Measurements from ENCODE around the gene SPATA3. TPM values are rescaled to one million over a fixed set of nuclear protein-coding genes. Genes with fewer than 3 reads are reported as not detected.

SPATA3 gene
- total and polyA plus RNA-seq, 2 experiments from 2014 or later: not detected

- H3K4me1 ChIP-seq (ENCODE audit: insufficient read depth): no peaks in the 10 kb centered on the region
- no peaks in the 10 kb centered on the region for H3K9me2 ChIP-seq (replicated peaks; ENCODE audit: insufficient read depth)
- TF ChIP-seq EZH2 (IDR thresholded peaks at IDR 0.05; ENCODE audit: borderline replicate concordance): no peak
- no peak for TF ChIP-seq CTCF (IDR thresholded peaks at IDR 0.05; ENCODE audit: poor library complexity)
- no peak for TF ChIP-seq EZH2phosphoT487 (IDR thresholded peaks at IDR 0.05; ENCODE audit: low read depth, severe bottlenecking, unreplicated experiment)
- no peaks in the 10 kb centered on the region for H3K79me2 ChIP-seq
- no peak overlapping the region for H3K4me2 ChIP-seq
- no peaks in the 10 kb centered on the region for H3K36me3 ChIP-seq (replicated peaks; ENCODE audit: insufficient read depth, low read depth)
- no peak for DNase-seq (ENCODE audit: low spot score)
- H3K27ac ChIP-seq: no peak overlapping the region
- H2AFZ ChIP-seq: no peak overlapping the region
- no peak overlapping the region for H3K4me3 ChIP-seq
- H3K27me3 ChIP-seq: no peaks in the 10 kb centered on the region
- 86% methylated on average over 16 of the region's 16 CpGs for WGBS (ENCODE audit: low lambda C conversion rate, missing lambda C conversion rate)
- no peaks in the 10 kb centered on the region for H3K9me3 ChIP-seq (ENCODE audit: low read depth)
- H4K20me1 ChIP-seq (ENCODE audit: insufficient read depth, poor library complexity, severe bottlenecking): no peaks in the 10 kb centered on the region
Measured at GRCh38 chr2:230968921-230969658, 26.8 kb upstream of the SPATA3 start.

GRCh38 chr2:230969659-230970015 lies 26.3 kb upstream of the SPATA3 start:
- Histone ChIP-seq H3K4me3 (no peak overlapping the region), H4K20me1 (ENCODE audit: insufficient read depth, poor library complexity, severe bottlenecking) (no peaks in the 10 kb centered on the region), H3K36me3 (replicated peaks; ENCODE audit: insufficient read depth, low read depth) (no peaks in the 10 kb centered on the region), H3K9me2 (replicated peaks; ENCODE audit: insufficient read depth) (no peaks in the 10 kb centered on the region), H3K9me3 (ENCODE audit: low read depth) (no peaks in the 10 kb centered on the region), H2AFZ (no peak overlapping the region), H3K27ac (no peak overlapping the region), H3K4me2 (no peak overlapping the region), H3K79me2 (no peaks in the 10 kb centered on the region), H3K4me1 (ENCODE audit: insufficient read depth) (no peaks in the 10 kb centered on the region), H3K27me3 (no peaks in the 10 kb centered on the region)
- no peak for DNase-seq (ENCODE audit: low spot score)
- 84% methylated on average over 2 of the region's 2 CpGs for WGBS (ENCODE audit: low lambda C conversion rate, missing lambda C conversion rate)
- no peak for TF ChIP-seq CTCF (IDR thresholded peaks at IDR 0.05; ENCODE audit: poor library complexity)
- TF ChIP-seq EZH2phosphoT487 (IDR thresholded peaks at IDR 0.05; ENCODE audit: low read depth, severe bottlenecking, unreplicated experiment): no peak
- no peak for TF ChIP-seq EZH2 (IDR thresholded peaks at IDR 0.05; ENCODE audit: borderline replicate concordance)

GRCh38 chr2:230972046-230972445 lies 23.9 kb upstream of the SPATA3 start:
- no peaks in the 10 kb centered on the region for H3K4me1 ChIP-seq (ENCODE audit: insufficient read depth)
- WGBS (ENCODE audit: low lambda C conversion rate, missing lambda C conversion rate): 84% methylated on average over 5 of the region's 5 CpGs
- no peak for TF ChIP-seq CTCF (IDR thresholded peaks at IDR 0.05; ENCODE audit: poor library complexity)
- TF ChIP-seq EZH2 (IDR thresholded peaks at IDR 0.05; ENCODE audit: borderline replicate concordance): no peak
- no peak for TF ChIP-seq EZH2phosphoT487 (IDR thresholded peaks at IDR 0.05; ENCODE audit: low read depth, severe bottlenecking, unreplicated experiment)
- H3K79me2 ChIP-seq: no peaks in the 10 kb centered on the region
- no peak overlapping the region for H3K4me2 ChIP-seq
- no peaks in the 10 kb centered on the region for H3K36me3 ChIP-seq (replicated peaks; ENCODE audit: insufficient read depth, low read depth)
- no peaks in the 10 kb centered on the region for H3K9me2 ChIP-seq (replicated peaks; ENCODE audit: insufficient read depth)
- H4K20me1 ChIP-seq (ENCODE audit: insufficient read depth, poor library complexity, severe bottlenecking): no peaks in the 10 kb centered on the region
- no peak overlapping the region for H3K4me3 ChIP-seq
- DNase-seq (ENCODE audit: low spot score): no peak
- no peaks in the 10 kb centered on the region for H3K27me3 ChIP-seq
- no peak overlapping the region for H3K27ac ChIP-seq
- no peaks in the 10 kb centered on the region for H3K9me3 ChIP-seq (ENCODE audit: low read depth)
- no peak overlapping the region for H2AFZ ChIP-seq

All from hepatocyte (in vitro differentiated cells).